HG03439 (cell line): ENCODE measurements around the gene PIM3.

Experiments used
- ATAC-seq: cut with Tn5 transposase; IDR thresholded peaks from one replicate; pipeline ENCODE4 v1.9.1; 2021; ENCODE audit warnings: mild to moderate bottlenecking, moderate library complexity; ENCODE audit not compliant: unreplicated experiment

The PIM3 gene

DNA sequence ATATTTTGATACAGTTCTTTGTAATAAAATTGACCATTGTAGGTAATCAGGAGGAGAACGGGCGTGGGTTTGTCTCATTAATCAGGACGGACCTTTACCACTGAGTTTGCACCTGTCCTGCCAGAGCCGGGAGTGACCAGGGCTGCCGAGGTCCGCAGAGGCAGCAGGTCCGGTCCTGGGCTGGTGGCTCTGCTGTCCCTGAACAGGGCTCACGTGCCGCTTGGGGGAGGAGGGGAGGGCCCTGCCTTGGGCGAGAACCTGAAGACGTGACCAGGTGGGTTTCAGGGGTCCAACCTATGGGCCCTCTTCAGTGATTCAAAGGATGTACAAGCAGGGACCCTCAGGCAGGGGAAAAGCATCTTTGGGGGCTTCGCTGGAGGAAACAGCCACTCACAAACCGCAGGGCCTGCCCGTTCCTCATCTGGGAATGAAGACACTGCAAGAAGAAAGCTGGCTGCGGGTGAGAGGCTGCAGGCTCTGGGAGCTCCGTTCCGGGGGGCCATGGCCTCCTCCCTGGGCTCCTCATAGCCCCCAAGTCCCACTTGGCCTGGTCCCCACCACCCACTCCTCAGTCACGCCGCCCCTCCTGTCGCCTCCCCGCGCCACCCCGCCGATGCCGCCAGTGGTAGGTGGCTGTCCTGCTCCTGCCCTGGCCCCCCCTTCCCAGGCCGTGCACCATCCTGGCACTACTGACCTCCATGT lies 32.9 kb upstream of the PIM3 start:
- ATAC-seq, result no peak

DNA sequence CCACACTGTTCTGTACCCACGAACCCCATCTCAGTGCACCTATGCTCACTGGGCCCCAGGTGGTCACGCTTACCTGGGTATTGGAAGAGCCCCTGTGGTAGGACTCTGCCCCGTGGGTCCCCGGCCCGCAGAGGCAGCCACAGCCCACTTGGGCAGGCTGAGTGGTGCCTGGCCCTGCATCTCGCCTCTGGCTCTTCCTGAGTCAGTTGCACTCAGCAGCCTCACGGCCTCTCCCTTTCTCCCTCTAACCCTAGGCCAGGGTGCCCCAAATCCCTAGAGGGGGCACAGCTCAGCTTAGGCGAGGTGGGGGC lies 32.4 kb upstream of the PIM3 start:
- ATAC-seq, result no peak

DNA sequence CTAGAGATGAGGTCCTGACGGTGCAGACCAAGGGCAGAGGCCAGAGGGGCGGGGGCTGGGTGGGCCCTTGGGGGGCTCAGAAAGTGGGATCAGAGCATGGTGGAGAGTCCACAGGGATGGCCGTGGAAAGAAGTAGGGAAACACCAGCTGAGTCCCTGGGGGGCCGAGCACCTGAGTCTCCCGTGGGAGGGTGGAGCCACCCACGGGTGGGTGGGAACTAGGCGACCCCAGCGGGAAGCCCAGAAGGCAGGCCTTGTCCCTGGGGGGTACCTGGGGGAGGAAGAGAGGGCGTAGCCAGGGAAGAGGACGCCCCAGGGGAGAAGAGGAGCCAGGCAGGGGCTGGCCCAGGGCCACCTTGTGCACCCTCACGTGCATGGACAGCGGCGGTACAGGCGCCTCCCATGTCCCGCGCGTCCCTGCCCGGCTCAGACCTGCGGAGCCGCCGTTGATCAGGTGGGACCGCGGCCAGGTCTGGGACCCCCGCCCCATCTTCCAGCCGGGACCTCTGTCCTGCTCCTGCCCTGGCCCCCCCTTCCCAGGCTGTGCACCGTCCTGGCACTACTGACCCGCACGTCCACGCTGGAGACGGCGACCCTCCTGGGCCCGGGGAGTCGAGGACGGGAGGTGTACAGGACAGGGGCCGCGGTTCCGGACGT lies 31.9 kb upstream of the PIM3 start:
- no peak for ATAC-seq

DNA sequence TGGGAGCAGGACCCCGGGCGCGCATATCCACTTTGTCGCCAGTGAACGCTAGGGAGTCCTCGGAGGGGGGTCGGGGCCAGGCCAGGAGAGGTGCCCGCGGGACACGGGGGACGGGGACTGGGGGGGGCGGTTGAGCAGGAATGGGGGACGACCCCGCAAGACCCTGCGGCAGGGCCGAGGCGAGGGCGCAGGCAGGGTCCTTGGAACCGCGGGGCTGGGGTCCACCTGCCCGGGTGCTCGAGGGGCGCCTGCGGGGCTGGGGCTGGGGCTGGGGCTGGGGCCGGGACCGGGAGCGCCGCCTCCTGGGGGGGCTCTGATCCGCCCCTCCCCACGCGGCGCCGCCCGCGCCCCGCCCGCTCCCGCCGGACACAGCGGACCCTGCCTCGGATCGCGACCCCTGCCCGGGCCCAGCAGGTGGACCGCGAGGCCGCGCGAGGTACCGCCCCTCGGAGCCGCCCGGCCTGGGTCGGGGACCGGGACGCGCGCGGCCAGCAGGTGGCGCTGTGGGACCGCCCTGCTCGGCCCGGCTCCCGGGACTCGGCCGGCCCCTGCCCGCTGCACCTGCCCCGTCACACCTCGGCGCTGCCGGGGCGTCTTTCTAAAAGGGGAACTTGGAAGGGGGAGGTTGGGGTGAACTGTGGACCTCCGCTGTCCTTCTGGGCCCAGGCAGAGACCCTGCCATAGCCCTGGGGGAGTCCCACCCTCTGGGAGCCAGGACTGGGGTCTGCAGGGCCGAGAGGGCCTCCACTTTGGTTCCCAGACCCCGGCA lies 31.2 kb upstream of the PIM3 start:
- ATAC-seq, result no peak

DNA sequence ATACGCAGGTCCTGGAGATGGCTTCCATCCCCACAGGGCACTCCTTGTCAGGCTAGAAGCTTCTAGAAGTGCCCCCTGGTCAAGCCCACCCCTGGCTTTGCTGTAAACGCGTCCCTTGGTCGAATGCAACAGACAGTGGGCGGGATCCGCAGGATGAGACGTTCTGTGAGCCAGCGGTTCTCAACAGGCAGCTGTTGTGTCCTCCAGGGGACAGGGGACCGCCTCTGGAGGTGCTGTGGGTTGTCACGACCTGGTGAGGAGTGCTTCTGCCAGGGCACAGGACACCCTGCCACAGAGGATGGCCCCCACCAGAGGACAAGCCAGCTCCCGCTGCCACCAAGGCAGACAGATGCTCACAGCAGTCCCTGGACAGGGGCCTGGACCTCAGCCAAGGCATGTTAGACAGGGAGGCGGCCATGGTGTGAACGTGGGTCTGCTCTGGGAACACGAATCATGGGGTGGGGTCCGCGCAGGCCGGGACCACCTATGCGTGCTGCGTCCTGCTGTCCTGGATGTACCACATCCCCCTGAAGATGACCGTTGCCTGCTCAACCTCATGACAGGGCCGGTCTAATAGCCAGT lies 30.5 kb upstream of the PIM3 start:
- no peak for ATAC-seq

DNA sequence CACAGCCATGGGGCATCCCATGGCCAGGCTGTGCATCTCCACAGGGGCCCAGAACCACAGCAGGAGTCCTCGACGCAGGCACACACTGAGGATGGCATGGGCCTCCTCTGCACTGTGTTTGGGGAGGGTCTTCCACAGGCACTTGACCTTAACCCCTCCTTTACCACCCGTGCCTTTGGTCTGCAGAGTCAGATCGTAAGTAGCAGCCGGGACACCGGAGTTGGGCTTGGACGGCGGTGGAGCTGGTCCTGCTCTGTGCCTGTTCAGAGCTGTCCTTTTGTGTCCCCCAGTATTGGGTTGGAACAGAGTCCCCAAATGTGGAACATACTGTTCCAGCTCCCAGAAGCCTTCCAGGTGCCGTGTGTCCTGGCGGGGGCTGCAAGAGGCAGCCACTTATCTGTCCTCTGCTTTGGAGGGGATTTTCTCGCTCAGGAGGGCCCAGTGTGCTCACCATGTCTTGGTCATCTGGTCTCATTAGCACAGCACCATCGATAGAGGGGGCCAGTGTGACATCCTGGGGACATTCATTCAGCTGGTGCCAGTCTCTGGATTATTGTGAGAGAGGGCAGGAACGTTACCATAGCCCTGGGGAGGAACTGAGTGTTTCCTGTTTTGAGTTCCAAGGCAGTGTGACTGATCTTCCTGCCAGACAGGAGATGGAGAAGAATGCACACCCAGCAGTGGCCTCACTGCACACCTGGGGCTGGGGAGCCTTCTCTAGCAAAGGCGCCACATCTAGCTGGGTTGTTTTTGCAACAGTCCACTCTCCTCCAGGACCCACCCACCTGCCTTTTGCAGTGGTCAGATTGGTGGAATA lies 29.8 kb upstream of the PIM3 start:
- ATAC-seq, result no peak

DNA sequence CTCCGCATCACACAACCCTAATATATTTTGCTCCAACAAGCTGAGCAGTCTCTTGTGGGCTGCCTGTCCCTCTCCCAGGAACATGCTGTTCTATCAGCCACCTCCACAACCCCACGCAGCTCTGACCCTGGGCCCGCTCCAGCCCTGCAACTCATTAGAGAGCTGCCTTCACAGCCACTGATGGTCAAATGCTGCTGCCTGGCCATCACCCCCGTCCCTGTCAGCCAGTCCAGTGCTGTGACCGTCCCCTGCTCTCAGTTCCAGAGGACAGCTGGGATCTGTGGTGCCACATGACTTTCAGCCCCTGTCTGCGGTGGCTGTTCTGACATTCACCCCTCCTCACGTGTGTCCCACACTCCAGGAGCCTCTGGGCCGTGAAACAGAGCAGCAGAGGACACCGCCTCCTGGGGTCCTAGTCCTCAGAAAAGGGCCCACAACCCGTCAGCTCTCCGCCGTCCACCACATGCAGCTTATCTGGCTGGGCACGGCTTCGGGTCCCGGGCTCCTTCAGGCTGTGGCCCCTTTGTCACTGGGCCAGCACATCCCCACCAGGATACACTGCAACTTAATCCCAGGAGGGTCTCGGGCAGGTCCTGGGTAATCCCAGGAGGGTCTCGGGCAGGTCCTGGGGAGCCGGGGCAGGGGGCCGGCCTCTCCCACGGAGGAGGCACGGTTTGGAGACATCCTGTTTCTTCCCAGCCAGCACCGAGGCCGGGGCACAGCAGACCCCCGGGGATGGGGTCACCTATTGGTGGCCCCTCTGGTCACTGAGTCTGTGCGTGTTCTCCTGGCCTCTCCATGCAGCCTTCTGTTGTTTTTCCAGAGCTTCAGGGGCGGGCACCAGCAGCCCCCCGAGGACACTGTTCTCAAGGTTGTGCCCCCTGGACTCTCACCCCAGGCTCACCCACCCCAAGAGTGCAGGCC lies 27.1 kb upstream of the PIM3 start:
- ATAC-seq, result no peak

DNA sequence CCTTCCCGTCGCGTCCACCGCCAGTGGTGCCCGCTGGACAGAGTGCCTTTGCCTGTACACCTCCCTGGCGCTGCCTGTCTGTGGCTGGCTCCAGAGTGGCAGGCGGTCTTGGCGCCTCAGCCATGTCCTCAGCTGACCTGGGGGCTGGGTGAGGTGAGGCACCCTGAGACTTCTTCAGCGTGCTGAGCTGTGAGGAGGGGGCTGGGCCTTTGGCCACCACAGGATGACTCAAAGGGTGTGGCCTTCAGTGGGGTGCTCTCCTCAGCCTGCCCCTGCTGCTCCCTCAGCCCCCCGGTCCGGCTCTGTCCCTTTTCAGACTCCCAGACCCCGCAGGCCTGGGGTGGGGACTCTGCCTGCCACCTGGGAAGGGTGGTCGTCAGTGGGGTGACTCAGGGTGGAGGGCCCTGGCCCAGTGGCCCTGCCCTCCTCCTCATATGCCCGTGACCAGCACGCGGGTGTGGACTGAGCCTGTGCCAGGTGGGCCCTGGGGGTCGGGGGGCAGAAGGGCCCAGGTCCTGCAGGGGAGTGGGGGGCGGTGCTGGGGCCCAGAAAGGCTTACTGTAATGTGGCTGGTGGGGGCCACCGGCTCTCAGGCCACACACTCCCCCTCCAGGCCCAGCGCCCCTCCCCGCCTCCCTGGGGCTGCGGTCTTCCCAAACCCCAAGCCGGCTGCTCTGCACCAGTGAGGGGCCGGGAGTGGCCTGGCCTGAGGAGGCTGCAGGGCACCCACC lies 26.2 kb upstream of the PIM3 start:
- ATAC-seq, result no peak

DNA sequence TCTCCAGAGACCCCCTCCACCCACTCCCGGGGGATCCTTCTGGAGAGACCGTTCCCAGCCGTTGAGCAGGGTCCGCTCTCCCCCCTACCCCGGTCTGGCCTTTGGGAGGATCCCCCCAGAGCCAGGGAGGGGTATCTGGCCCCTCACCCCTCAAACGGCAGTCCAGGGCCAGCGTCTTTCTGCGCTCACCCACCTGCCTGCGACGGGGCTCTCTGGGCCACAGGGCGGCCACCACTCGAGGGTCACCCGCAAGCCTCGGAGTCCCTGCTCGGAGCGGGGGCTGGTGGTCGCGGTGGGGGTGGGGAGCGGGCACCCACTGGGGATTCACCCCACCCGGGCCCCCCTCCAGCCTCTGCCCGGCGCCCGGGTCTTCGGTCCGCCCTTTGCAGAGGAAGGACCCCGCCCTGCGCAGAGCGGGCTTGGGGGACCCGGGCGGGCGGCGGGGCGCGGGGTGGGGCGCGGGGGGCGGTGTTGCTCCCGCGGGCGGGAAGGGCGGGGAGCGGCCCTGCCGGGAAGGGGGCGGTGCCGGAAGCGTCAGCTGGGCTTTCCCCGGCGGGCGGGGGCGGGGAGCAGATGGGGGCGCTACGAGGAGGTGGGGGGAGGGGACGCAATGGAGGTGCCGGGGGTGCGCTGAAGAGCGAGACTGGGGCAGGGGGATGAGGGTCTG lies 25.5 kb upstream of the PIM3 start:
- ATAC-seq, result no peak

DNA sequence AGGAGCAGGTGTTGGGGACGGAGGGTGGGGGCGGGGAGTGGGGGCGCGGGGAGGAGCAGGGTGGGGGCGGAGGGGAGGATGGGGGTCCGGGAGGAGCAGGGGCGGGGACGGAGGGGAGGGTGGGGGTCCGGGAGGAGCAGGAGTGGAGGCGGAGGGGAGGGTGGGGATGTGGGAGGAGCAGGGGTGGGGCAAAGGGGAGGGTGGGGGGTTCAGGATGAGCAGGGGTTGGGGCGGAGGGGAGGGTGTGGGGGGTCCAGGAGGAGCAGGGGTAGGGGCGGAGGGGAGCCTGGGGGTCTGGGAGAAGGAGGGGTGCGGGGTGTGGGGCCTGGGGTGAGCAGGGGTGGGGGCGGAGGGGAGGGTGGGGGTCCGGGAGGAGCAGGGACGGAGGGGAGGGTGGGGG lies 25.0 kb upstream of the PIM3 start:
- ATAC-seq, result no peak

DNA sequence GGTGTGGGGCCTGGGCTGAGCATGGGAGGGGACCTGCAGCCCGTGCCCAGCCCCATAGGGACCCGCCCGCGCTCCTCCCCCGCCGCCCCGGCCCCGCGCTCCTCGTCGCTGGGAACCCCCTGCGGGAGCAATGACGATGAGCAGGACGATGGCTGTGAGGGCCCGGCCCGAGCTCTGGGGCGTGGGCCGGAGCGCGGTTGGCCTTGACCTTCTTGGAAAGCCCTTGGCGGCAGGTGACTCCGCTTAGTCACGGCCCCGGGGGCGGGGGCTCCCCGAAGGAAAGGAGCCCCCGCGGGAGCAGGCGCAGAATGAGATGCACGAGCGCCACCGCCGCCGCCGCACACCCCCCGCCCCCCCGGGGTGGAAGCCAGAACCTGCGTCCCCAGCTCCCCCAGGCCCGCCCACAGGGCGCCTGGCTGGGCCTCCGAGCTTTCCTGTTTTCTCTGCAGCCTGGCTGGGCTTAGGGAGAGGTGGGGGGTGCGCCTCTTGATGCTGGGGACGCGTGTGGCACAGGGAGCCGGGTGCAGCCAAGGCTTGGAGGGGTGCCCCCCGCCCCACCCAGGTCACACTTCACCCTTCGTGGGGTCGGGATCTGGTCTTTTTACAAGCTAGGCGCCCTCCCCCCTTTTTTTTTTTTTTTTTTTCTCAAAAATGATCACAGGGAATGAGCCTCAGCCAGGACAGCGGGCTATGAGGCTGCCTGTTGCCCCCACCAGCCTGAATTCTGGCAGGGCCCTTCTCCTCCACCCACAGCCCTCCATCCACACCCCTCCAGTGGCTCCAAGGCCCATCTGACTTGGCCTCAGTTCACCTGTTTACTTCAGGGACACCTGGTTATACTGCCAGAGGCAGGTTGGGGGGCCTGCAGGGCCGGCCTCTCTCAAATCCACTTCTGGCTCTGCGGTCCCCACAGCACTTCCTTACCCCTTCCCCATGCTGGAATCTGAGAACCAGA lies 24.3 kb upstream of the PIM3 start:
- peak; percentile 74 for ATAC-seq

DNA sequence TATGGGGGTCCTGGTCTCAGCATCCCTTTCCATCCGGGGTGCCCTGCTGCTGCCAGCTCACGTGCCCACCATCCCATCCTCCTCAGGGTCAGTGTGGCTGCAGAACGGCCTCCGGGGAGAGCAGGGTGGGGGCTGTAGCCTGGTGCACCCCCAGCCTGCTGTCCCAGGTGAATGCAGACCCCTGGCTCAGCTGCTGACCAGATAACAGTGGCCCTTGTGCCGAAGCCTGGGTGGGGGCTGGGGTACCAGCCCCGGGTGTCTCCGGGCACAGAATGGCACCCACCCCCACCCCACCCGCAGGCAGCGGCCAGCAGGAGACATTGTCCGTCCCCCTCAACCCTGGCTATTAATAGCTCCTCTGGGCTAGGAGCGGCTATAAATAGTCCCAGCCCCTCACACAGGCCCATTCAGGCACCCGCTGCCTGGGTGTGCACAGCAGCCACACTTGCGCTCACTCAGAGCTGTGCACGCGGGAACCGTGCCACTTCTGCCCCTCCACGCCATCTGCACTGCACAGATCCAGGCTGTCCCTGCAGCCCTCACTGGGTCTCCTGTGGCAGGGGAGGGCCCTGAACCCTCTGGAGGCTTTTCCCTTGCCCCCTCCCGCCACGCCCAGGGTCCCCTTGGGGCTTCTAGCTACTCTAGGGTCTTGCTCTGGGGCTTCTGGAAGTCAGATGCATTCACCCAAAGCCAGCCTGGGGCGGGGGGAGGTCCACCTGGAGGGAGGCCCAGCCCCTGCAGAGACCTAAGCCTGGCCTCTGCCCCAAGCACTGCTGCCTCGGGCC lies 23.4 kb upstream of the PIM3 start:
- no peak for ATAC-seq

DNA sequence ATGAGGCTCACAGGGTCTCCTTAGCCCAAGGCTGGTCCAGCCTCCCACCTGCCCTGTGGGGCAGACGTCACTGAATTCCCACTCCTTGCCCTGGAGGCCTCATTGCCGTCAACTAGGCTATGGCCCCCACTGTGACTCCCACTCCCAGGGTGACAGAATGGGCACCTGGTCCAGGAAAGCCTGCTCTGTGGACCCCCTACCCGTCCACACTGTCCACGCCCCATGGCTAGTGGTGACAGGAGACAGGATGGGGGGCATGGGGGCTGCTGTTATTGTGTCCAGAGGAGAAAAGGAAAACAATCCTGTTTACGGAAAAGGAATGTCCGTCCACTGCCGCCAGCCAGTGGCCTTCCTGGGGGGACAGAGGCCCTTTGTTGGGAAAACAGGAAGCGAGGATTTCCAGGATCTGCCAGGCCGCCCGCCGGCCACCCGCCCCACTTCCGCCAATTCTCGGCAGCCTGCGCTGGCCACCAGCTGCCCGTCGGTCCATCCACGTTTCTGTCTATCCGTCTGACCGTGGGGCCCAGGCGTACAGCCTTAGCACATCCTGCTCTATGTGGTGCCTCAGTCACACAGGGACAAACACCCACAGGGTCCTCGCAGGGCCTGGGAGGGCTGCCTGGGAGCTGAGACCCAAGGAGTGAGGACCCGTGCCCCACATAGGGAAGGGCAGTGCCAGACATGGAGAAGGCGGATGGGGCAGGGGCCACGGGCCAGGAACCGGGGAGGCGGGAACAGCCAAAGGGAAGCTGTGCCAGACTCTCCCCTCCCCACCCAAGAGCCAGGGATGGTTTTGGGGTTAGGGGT lies 22.6 kb upstream of the PIM3 start:
- ATAC-seq, result no peak

DNA sequence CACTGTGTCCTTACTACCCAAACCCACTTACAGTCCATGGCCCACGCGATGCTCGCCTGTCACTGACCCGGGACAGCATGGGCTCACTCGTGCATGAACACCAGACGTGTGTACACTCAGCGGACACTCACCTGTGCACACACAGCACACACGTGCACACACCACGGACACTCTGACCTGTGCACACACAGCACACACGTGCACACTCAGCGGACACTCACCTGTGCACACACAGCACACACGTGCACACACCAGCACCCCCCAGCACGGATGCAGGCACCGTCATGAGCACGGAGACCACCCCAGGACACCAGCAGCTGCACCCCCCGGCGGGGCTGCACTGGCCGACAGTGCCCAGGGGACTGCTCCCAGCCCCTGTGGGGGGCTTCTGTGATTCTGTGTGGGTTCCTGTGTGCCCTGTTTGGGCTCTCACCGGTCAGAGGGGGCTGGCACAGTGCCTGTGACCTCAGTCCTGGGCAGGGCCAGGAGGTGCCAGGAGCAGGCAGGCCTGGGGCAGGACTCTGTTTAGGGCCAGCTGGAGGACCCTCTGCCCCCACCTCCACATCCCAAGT lies 21.9 kb upstream of the PIM3 start:
- ATAC-seq, result no peak

DNA sequence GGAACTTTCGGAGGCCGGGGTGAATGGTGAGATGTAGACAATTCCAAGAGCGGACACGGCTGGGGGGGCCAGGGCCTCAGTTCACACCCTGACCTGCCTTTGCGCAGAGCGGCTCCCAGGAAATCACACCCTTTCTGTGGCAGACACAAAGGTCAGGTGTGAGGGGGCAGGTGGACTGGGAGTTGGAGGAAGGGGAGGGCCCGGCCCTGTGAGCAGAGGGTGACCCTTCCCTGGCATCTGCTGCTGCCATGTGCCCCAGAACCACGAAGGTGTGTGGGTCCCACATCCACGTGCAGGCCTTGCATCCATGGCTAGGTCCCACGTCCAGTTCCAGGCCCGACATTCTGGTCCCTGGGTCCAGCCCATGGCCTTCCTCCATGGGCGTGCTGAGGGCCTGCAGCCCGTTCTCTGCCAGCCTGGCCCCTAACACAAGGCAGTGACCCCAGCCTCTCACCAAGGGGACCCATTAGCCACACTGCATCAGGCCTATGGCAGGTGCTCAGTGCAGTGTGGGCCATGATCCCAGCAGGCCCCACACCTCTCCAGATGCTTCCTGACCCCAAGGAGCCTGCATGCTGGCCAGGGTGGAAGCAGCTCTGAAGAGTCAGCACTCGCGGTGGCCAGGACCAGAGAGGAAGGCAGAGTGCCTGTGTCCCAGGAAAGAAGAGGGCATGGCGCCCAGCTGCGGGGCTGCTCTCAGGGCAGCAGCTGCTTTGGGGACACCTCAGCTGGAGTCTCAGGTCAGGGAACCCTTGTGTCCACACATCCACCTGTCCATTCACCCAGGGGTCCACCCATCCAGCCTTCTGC lies 18.9 kb upstream of the PIM3 start:
- ATAC-seq, result no peak
